NCI-H2196 (cell line): ENCODE data around the gene KCTD13.
A peak's percentile ranks its signal among the peaks of the same experiment; 100 is the strongest.
"Not testable (repeated sequence)": the region's sequence is repeated elsewhere in the genome, so short reads cannot be mapped to it uniquely, and the experiment has no call there.

ENCODE experiments used
- DNase-seq: peaks from one replicate; lab custom pipeline; 2025; ENCODE audit not compliant: unreplicated experiment; lab: John Stamatoyannopoulos, UW

Gene KCTD13

DNA sequence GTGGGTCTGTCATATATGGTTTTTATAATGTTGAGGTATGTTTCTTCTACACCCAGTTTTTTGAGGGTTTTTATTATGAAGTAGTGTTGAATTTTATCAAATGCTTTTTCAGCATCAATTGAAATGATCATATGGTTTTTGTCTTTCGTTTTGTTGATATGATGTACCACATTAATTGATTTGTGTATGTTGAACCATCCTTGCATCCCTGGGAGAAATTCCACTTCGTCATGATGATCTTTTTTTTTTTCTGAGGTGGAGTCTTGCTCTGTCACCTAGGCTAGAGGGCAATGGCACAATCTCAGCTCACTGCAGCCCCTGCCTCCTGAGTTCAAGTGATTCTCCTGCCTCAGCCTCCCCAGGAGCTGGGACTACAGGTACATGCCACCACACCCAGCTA, 21.9 kb upstream of the KCTD13 start:
- no peak for DNase-seq

DNA sequence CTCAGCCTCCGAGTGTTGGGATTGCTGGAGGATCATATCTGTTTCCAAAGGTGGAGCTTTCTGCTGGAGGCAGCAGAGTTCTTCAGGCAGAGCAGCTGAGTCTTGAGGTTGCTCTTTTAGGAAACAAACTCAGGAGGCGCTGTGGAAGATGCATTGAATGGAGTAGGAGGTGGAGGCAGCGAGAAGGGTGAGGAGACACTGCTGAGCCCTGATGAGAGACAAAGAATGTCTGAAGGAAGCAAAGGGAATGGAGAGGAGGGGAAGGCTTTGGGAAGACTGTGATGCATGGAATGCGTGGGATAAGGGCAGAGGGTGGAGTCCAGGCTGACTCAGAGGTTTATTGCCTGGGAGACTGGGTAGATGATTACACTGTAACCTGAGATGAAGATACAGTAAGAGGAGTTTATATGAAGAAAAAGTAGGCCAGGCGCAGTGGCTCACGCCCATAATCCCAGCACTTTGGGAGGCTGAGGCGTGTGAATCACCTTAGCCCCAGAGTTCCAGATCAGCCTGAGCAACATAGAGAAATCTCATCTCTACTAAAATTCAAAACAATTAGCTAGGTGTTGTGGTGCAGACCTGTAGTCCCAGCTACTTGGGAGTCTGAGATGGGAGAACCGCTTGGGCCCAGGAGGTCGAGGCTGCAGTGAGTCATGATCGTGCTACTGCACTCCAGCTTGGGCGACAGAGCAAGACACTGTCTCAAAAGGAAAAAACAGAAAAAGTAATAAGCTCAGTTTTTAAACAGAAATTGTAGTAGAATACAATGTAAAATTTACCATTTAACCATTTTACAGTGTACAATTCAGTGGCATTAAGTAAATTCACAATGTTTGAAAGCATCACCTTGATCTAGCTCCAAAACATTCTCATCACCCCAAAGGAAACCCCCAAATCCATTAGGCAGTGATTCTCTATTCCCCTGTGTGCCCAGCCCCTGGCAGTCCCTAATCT, 18.1 kb upstream of the KCTD13 start:
- peak; percentile 51 for DNase-seq

DNA sequence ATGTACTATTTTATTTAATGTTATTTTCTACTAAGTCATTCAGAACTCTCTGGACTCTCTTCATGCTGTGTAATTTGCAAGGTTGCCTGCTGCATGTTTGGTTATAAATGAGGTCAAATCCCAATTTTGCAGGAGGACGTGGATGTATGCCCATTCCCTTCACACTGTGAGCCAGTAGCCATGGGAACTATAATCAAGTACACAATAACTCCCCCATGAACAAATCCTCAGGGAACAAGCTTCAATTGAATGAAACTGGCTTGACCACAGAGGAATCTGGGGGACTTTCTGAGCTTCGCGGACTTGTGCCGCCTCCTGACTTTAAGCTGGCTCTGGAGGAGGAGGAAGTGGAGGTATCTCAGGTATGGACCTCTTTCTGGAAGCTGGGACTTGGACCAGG, 14.6 kb upstream of the KCTD13 start:
- no peak for DNase-seq

DNA sequence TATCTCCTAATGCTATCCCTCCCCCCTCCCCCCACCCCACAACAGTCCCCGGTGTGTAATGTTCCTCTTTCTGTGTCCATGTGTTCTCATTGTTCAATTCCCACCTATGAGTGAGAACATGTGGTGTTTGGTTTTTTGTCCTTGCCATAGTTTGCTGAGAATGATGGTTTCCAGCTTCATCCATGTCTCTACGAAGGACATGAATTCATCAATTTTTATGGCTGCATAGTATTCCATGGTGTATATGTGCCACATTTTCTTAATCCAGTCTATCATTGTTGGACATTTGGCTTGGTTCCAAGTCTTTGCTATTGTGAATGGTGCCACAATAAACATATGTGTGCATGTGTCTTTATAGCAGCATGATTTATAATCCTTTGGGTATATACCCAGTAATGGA, 5.7 kb upstream of the KCTD13 start:
- not testable (repeated sequence) for DNase-seq

DNA sequence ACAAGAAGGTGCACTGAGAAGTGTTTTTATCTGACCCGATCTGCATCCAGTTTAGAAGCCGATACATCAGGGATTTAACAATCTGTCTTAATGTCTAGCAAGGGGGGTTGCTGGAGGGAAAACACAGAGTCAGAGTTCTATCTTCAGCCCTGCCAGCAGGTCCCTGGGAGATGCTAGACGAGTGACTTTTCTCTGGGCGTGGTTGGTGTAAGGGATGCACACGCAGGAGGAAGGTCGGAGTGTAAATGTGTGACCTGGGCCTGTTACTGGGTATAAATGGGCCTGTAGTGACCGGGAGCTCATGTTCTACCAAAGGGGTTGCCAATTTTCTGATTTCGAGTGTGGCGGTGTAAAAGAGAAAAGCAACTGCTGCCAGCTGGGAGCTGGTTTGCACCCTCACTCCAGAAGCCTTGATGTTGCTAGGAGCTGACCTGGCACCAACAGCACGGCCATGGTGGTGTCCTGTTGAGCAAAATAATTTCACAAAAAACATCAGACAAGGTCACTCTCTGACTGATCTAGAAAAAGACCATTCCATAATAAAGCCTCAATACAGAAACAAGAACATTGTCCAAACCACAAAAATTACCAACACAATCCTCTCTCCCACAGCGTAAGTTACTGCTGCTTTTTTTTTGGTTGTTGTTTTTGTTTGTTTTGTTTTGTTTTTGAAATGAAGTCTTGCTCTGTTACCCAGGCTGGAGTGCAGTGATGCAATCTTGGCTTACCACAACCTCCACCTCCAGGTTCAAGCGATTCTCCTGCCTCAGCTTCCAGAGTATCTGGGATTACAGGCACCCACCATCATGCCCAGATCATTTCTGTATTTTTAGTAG, 1.3 kb upstream of the KCTD13 start:
- DNase-seq = no peak

DNA sequence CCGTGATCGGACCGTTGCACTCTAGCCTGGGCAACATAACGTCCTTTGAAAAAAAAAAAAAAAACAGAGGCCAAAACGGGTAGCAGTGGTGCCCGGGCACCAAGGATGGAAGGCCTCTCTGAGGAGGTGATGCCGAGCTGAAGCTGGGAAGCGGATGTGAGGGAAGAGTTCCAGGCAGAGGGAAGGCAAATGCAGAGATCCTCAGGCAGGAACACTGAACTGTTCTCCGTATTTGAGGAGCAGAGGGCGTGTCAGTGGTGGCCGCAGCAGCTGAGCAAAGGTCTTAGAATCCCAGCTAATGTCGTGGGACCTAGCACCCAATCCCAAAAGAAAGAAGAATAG, 656 bp upstream of the KCTD13 start:
- no peak for DNase-seq

DNA sequence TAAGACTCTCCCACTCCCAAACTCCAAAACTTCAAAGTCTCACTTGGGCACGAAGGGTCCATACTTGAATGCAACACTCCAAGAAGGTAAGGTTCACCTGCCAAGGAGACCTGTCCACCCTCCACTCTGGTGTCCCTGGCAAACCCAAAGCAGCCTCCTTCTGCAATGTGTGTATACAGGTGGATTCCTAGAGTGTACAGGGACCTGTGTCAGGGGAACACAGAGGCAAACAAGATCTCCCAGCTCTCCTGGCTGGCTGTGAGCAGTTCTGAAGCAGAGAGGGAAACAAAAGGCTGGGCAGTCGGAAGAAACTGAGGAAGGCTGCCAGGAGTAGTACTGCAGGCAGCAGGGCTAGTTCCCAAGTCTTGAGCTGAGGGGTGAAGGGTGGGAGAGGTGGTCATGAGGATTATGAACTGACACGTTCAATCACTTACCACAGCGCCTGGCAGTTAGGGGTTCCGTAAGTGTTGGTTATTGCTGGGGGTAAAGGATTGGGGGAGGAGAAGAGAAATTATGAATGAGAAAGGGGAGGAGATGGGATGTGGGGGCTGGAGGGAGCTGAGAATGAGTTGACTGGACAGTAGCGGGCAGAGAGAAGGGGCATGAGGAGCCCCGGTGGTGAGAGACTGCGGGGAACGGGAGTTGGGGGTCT, 795 bp downstream of the KCTD13 start:
- DNase-seq = no peak

DNA sequence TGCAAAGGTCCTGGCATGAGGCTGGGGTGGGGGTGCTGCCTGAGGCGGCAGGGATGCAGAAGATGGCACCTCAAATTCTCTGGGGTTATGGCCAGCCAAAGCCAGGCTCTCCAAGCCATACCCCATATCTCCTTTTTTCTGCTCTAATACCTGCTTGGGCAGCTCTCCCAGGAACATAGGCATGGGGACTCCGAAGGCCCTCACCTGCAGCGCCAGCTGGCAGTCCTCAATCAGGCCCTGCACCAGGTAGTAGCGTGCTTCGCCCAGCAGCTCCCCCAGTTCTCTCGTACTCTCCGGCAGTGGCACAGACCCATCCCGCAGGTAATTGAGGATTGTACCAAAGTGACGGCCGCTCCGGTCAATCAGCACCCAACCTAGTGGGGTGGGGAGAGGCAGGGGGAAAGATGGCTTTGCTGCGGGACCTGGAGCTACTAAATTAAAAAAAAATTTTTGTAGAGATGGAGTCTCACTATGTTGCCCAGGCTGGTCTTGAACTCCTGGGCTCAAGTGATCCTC, 3.0 kb downstream of the KCTD13 start:
- DNase-seq = no peak

DNA sequence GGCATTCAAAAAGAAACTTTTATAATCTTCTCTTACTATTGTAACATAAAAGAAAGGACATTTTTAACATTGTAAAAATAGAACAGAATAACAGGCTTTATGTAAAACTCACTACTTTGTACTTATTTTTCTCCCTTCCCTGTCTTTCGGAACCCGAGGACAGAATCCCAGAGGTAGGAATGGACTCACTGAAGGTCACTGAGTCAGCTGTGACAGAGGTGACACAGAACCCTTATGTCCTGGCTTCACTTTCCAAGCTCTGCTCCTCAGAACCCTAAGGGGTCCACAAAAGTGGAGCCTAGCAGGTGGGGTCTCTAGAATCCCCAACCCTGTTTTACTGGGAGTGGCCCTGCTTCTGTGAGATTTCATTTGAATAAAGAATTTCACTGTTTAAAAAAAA, 3.7 kb downstream of the KCTD13 start:
- no peak for DNase-seq

DNA sequence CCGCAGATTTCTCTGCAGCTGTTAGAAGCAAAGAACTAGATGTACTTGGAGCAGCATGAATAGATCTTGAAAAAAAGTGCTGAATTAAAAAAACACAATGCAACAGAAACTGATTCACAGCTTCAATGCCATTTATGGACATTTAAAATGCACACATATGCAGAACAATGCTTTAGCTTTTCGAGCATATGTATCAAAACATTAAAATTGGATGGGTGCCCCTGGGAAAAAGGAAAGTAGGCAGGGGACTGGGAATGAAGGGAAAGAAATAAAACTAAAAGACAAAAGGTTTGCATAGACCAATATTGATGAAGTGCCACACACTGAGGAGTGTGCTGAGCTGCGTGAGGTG, 5.0 kb downstream of the KCTD13 start:
- DNase-seq = no peak

DNA sequence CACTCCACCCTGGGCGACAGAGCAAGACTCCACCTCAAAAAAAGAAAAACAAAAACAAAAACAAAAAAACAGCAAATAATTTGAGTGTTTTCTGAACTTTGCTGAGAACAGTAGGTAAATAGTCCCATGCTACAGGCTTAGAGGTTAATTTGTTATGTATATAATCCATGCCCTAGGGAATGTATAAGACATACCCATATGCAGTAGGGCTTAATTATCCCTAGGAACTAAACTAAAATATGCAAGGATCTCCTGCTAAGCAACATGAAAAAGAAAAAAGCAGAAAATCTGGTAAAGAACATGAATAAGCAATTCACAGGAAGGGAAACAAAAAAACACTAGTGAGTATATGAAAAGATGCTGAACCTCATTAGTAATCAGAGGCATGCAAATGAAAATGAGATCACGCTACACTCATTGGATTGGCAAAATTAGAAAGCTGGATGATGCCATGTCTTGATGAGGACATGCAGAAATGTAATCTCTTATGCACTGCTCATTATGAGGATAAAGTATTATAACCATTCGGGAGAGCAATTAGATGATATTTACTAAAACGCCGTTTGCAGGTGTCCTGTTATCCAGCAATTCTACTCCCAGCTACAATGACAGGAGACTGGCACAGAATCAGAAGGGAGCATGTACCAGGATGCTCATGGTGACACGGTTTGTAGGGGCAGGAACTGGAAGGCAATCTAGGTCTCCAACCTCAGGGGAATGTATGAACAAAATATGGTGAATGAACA, 5.6 kb downstream of the KCTD13 start:
- DNase-seq = no peak

DNA sequence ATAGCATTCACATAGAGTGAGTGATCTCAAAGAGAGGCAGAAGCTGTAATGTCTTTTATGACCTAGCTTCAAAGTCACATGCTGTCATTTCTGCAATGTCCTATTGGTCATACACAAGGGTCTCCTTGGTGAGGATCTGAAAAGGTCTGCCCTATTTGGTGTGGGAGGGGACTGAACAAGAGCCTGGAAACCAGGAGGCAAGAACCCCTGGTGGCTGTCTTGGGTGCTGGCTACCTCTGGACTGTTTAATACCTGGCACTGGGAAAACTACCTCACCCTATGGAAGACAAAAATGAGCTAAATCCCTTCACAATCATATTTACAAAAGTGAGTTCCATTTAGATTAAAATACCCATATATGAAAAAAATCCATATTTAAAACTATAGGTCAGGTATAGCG, 9.0 kb downstream of the KCTD13 start:
- DNase-seq = no peak

DNA sequence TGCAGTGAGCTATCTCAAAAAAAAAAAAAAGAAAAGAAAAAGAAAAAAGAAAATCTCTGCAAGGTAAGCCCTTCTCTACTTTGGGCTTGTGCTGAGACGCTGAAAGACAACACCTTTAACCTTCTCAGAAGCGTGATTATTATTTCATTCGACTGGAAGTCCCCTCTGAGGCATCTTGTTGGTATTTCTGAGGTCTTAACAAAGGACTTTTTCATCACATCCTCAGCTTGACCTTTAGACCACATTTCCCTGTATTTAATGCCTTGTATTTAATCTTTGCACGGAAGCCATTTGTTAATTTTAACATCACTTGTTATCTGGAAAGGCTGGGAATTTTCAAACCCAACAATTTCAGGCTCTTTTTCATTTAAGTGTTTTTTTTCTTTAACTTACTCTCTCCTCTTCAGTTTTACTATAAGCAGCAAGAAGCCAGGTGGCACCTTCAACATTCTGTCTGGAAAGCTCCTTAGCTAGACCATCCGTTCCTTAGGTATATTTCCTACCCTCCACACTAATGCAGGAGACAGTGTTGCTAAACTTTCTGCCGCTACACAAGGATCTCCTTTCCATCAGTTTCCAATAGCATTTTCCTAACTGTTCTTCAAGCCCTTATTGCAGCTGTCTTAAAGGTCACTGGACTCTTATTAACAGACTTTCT, 10.3 kb downstream of the KCTD13 start:
- no peak for DNase-seq

DNA sequence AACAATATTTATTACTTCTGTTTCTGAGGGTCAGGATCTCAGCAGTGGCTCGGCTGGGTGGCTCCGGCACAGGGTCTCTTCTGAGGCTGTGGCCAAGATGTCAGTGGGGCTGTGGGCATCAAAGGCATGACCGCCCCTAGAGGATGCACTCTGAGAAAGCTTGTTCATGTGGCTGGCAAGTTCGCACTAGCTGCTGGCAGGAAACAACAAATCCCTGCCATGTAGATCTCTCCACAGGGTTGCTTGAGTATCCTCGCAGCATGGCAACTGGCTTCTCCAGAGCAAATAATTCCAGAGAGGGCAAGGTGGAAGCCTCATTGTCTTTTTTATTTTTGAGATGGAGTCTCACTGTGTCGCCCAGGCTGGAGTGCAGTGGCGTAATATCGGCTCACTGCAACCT, 12.5 kb downstream of the KCTD13 start:
- no peak for DNase-seq

DNA sequence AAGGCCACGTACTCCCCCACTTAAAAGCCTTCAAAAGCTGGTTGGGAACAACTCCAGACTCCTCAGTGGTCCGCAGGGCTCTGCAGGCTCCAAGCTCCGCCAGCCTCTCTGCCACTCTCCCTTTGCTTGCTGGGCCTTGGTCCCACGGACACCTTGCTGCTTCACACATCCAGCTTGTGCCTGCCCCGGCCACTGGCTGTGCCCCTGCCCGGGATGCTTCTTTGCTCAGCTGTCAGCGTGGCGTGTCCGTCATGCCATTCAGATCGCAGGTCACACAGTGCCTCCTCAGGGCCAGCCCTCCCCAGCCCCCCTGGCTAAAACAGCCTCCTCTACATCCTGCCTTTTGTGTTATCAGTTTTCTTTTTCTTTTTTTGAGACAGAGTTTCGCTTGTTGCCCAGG, 13.9 kb downstream of the KCTD13 start:
- no peak for DNase-seq

DNA sequence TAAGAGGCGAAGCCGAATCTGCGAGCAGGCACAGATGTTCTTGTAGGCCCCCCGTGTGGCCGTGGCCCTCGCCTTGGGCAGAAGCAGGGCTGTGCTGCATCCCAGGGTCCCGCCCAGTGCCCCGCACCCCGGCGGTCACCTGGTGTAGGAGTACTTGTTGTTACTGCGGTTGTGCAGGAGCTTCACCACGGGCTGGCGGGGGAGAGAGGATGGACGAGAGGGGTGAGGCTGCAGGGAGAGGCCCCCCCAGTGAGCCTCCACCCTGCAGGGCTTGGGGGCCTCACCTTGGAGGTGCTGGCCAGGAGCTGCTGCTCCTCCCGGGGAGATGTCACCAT, 14.4 kb downstream of the KCTD13 start:
- DNase-seq = no peak

DNA sequence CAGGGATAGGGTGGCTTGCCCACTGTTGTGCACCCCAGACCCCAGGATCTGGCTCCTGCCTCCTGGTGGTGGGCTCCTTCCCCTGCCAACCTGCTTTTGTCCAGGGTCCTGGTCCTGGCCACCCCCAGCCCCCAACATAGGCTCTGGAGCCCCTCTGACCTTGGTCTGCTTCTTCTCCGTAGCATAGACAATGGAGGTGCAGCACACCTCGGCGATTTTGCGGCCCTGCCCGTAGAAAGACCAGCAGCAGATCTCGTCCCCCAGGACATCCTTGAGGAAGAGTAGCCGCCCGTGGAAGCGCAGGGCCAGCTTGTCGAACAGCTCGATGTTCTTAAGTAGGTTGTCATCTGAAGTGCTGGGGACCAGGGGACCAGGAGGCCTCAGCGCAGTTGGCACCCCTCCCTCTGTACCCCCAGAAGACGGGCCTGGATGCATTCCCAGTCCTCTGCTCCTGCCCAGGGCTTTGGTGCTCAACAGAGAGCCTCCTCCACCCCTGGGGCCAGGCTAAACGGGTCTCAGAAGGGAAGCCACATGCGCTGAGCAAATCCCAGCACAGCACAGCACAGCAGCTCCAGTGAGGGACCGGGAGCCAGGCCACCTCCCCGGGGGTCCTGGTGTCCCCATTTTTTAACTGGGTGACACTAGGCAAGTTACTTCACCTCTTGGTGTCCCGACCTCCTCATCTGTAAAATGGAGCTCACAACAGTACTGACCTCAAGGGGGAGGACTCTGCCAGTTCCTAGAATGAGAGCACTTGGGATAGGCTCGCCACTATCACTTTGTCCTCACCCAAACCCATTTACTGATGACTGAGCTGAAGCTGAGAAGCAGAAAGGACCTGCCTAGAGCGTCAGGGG, 15.0 kb downstream of the KCTD13 start:
- DNase-seq = no peak

DNA sequence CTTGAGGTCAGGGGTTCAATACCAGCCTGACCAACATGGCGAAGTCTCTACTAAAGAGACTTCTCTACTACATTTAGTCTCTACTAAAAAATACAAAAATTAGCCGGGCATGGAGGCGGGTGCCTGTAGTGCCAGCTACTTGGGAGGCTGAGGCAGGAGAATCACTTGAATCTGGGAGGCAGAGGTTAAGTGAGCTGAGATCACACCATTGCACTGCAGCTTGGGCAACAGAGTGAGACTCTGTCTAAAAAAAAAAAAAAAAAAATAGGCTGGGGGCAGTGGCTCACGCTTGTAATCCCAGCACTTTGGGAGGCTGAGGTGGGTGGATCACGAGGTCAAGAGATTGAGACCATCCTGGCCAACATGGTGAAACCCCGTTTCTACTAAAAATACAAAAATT, 16.2 kb downstream of the KCTD13 start:
- not testable (repeated sequence) for DNase-seq

DNA sequence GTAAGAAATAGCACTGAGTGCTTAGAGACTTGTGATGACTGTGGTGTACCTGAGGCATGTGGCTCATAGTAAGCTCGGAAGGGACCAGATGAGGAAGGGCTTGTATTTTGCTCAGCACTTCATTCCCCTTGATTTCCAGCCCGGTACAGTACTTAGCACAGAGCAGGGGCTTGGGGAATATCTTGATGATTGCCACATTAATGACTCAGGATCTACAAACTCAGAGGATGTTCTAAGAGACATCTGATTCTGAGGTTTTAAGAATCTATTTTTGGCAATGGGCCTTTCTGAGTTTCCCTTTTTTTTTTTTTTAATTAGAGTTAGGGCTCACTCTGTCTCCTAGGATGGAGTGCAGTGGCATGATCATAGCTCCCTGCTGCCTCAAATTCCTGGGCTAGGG, 16.6 kb downstream of the KCTD13 start:
- no peak for DNase-seq
